Activated CD4-positive, alpha-beta T cell treated with anti-CD3 and anti-CD28 coated beads for 36 hours (primary cell): Measurements from ENCODE around the gene SEMA6B. TPM values are rescaled to one million over a fixed set of nuclear protein-coding genes. Genes with fewer than 3 reads are reported as not detected.
"Not testable (repeated sequence)": the region's sequence is repeated elsewhere in the genome, so short reads cannot be mapped to it uniquely, and the experiment has no call there.

Source experiments
- ATAC-seq: fragments of 200-7000 bp; cut with Tn5 transposase; one replicate; pipeline ENCODE4 v1.10.0; 2021; ENCODE audit warnings: mild to moderate bottlenecking, moderate library complexity
- CTCF ChIA-PET: fragments of 350-600 bp; sonication (Branson Sonifier 250); formaldehyde crosslinking; loops from one replicate; lab custom pipeline; 2021; ENCODE audit warnings: antibody characterized with exemption; lab: Charles Lee
- POLR2A ChIA-PET: fragments of 350-600 bp; sonication (Branson Sonifier 250); formaldehyde crosslinking; loops from one replicate; lab custom pipeline; 2021; ENCODE audit warnings: antibody characterized with exemption, inconsistent platforms; lab: Charles Lee
- DNase-seq: peaks from one replicate; pipeline ENCODE4 v3.0.0-alpha.2; 2020
- H3K27ac Mint-ChIP-seq: one replicate; pipeline ENCODE4 v1.8.0; 2021; ENCODE audit warnings: mixed read lengths
- H3K27me3 Mint-ChIP-seq: one replicate; pipeline ENCODE4 v1.8.0; 2021; ENCODE audit warnings: mixed read lengths
- H3K36me3 Mint-ChIP-seq: one replicate; pipeline ENCODE4 v1.8.0; 2021; ENCODE audit warnings: low read depth, mixed read lengths
- H3K4me1 Mint-ChIP-seq: one replicate; pipeline ENCODE4 v1.8.0; 2021; ENCODE audit warnings: mixed read lengths
- H3K4me3 Mint-ChIP-seq: one replicate; pipeline ENCODE4 v1.8.0; 2021; ENCODE audit warnings: mild to moderate bottlenecking, moderate library complexity, mixed read lengths
- H3K9me3 Mint-ChIP-seq: one replicate; pipeline ENCODE4 v1.8.0; 2021; ENCODE audit warnings: low read depth, mixed read lengths
- intact Hi-C, 2 experiments: fragments of 100-400 bp; cut with DNase I in 1 of 2; cut with micrococcal nuclease in 1 of 2; formaldehyde crosslinking; loops; one replicate each; pipeline versions ENCODE4 v1.14.2 to v1.15.1; 2022 to 2024; cut with DNase I, micrococcal nuclease
- total RNA-seq, 2 experiments: library from RNA; stranded (reverse); gene quantifications; one replicate each; pipeline ENCODE4 v1.2.3, GENCODE V29; 2021

Gene SEMA6B
- total RNA-seq, 2 experiments from 2014 or later, result not detected

GRCh38 chr19:4542896-4543841, 16.3 kb downstream of the SEMA6B start:
- Mint-ChIP-seq H3K9me3 (peaks cover 2% of the 10 kb centered on the region), H3K4me1 (peaks cover 14% of the 10 kb centered on the region), H3K36me3 (no peaks in the 10 kb centered on the region), H3K27ac (no peak overlapping the region), H3K4me3 (no peak overlapping the region), H3K27me3 (no peaks in the 10 kb centered on the region)
- intact Hi-C loops, result no loop called here
- DNase-seq (no peak), ATAC-seq (no peak)
- ChIA-PET CTCF (no interaction called here), POLR2A (no interaction called here)

GRCh38 chr19:4541806-4542145, 17.7 kb downstream of the SEMA6B start:
- DNase-seq, H3K4me3 Mint-ChIP-seq, intact Hi-C loops, H3K9me3 Mint-ChIP-seq, POLR2A ChIA-PET, H3K27me3 Mint-ChIP-seq, H3K36me3 Mint-ChIP-seq, H3K27ac Mint-ChIP-seq, ATAC-seq: not testable (repeated sequence)
- CTCF ChIA-PET, result interaction anchor here (0.8 kb wide), 1 partner anchor 17 kb away, joined by 3 read pairs; no protein-coding TSS in a partner anchor
- peaks cover 14% of the 10 kb centered on the region for H3K4me1 Mint-ChIP-seq

GRCh38 chr19:4541114-4541805, 18.2 kb downstream of the SEMA6B start:
- H3K27me3 Mint-ChIP-seq, result peaks cover 3% of the 10 kb centered on the region
- DNase-seq (no peak), ATAC-seq (no peak)
- intact Hi-C loops, result no loop called here
- CTCF ChIA-PET, result no interaction called here
- H3K4me3 Mint-ChIP-seq, result no peak overlapping the region
- H3K36me3 Mint-ChIP-seq, result no peaks in the 10 kb centered on the region
- peaks cover 2% of the 10 kb centered on the region for H3K9me3 Mint-ChIP-seq
- peaks cover 14% of the 10 kb centered on the region for H3K4me1 Mint-ChIP-seq
- H3K27ac Mint-ChIP-seq, result no peak overlapping the region
- POLR2A ChIA-PET, result interaction anchor here (0.6 kb wide), 1 partner anchor 164 kb away, joined by 8 read pairs; no protein-coding TSS in a partner anchor

- Mint-ChIP-seq H3K4me1 (peaks cover 16% of the 10 kb centered on the region), H3K27me3 (peaks cover 7% of the 10 kb centered on the region), H3K36me3 (no peaks in the 10 kb centered on the region), H3K9me3 (peaks cover 2% of the 10 kb centered on the region), H3K4me3 (no peak within 1 kb of the TSS), H3K27ac (no peak within 1 kb of the TSS)
- ChIA-PET POLR2A (no interaction called here), CTCF (interaction anchor here (0.7 to 1.0 kb wide), 2 partner anchors 17 to 607 kb away, joined by 3 to 5 read pairs; no protein-coding TSS in a partner anchor)
- DNase-seq, result peak; percentile 54
- intact Hi-C loops, result no loop called here
- peak; percentile 68 for ATAC-seq
Measured at GRCh38 chr19:4539693-4540581, 19.5 kb downstream of the SEMA6B start, which contains the start of gene LRG1. LRG1 (minus strand) TSS chr19:4540036; CDS start chr19:4540013, 23 bp downstream.

- H3K36me3 Mint-ChIP-seq, result no peaks in the 10 kb centered on the region
- POLR2A ChIA-PET, result no interaction called here
- no peak overlapping the region for H3K27ac Mint-ChIP-seq
- CTCF ChIA-PET, result interaction anchor here (0.5 to 0.7 kb wide), 2 partner anchors 209 to 608 kb away, joined by 3 read pairs; no protein-coding TSS in a partner anchor
- no peak overlapping the region for H3K4me3 Mint-ChIP-seq
- H3K4me1 Mint-ChIP-seq, result peaks cover 16% of the 10 kb centered on the region
- intact Hi-C loops, result no loop called here
- peaks cover 7% of the 10 kb centered on the region for H3K27me3 Mint-ChIP-seq
- H3K9me3 Mint-ChIP-seq, result peaks cover 2% of the 10 kb centered on the region
- DNase-seq, result no peak
- ATAC-seq, result no peak
Measured at GRCh38 chr19:4539169-4539692, 20.3 kb downstream of the SEMA6B start.

- ChIA-PET POLR2A (no interaction called here), CTCF (interaction anchor here (0.5 kb wide), 1 partner anchor 208 kb away, joined by 3 read pairs; no protein-coding TSS in a partner anchor)
- intact Hi-C loops, result no loop called here
- no peak for ATAC-seq
- Mint-ChIP-seq H3K9me3 (peaks cover 2% of the 10 kb centered on the region), H3K4me3 (no peak overlapping the region), H3K4me1 (peaks cover 16% of the 10 kb centered on the region), H3K27ac (no peak overlapping the region), H3K27me3 (peaks cover 7% of the 10 kb centered on the region), H3K36me3 (no peaks in the 10 kb centered on the region)
- DNase-seq, result no peak
Measured at GRCh38 chr19:4538601-4538954, 20.9 kb downstream of the SEMA6B start.

- CTCF ChIA-PET, result interaction anchor here (0.6 kb wide), 1 partner anchor 1416 kb away, joined by 3 read pairs; no protein-coding TSS in a partner anchor
- H3K27me3 Mint-ChIP-seq, result peaks cover 7% of the 10 kb centered on the region
- ATAC-seq, result no peak
- POLR2A ChIA-PET, result no interaction called here
- no peaks in the 10 kb centered on the region for H3K36me3 Mint-ChIP-seq
- DNase-seq, result no peak
- no peak overlapping the region for H3K27ac Mint-ChIP-seq
- no peak overlapping the region for H3K4me3 Mint-ChIP-seq
- H3K9me3 Mint-ChIP-seq, result peaks cover 2% of the 10 kb centered on the region
- H3K4me1 Mint-ChIP-seq, result peaks cover 16% of the 10 kb centered on the region
- intact Hi-C loops, result no loop called here
Measured at GRCh38 chr19:4537953-4538600, 21.4 kb downstream of the SEMA6B start.

- CTCF ChIA-PET, result no interaction called here
- no peak for ATAC-seq
- DNase-seq, result no peak
- no peaks in the 10 kb centered on the region for H3K36me3 Mint-ChIP-seq
- H3K27ac Mint-ChIP-seq, result no peak overlapping the region
- no peak overlapping the region for H3K4me3 Mint-ChIP-seq
- intact Hi-C loops, result no loop called here
- H3K27me3 Mint-ChIP-seq, result peaks cover 7% of the 10 kb centered on the region
- peaks cover 2% of the 10 kb centered on the region for H3K9me3 Mint-ChIP-seq
- POLR2A ChIA-PET, result no interaction called here
- peaks cover 16% of the 10 kb centered on the region for H3K4me1 Mint-ChIP-seq
Measured at GRCh38 chr19:4536798-4537197, 22.7 kb downstream of the SEMA6B start.

- H3K36me3 Mint-ChIP-seq, result no peaks in the 10 kb centered on the region
- CTCF ChIA-PET, result interaction anchor here (0.5 to 3.6 kb wide), 4 partner anchors 11 to 368 kb away, joined by 3 to 35 read pairs (median 3); no protein-coding TSS in a partner anchor
- no peaks in the 10 kb centered on the region for H3K9me3 Mint-ChIP-seq
- DNase-seq (peak; percentile 65), ATAC-seq (peak; percentile 55)
- intact Hi-C loops, result no loop called here
- POLR2A ChIA-PET, result interaction anchor here (0.6 to 1.2 kb wide), 2 partner anchors 8 to 64 kb away, joined by 3 read pairs; no protein-coding TSS in a partner anchor
- H3K4me1 Mint-ChIP-seq, result peaks cover 12% of the 10 kb centered on the region
- no peak within 1 kb of the TSS for H3K27ac Mint-ChIP-seq
- H3K27me3 Mint-ChIP-seq, result peaks cover 7% of the 10 kb centered on the region
- no peak within 1 kb of the TSS for H3K4me3 Mint-ChIP-seq
Measured at GRCh38 chr19:4534836-4535658, 24.4 kb downstream of the SEMA6B start, which contains the start of gene PLIN5. PLIN5 (minus strand) TSS chr19:4535224; CDS start chr19:4534074, 1,150 bp downstream.
